Lower lobe of right lung (tissue), 2 donors: ENCODE results near the gene SPATA24. TPM values are rescaled to one million over a fixed set of nuclear protein-coding genes. Genes with fewer than 3 reads are reported as not detected.

Experiments used
- ATAC-seq, 2 donors: fragments of 200-7000 bp; cut with Tn5 transposase; one replicate each; pipeline ENCODE4 v1.9.1; 2020 to 2022; ENCODE audit warnings: mild to moderate bottlenecking in 2 of 2, moderate library complexity in 2 of 2
- DNase-seq: peaks from one replicate; pipeline ENCODE4 v3.0.0-alpha.2; 2020
- H3K27ac ChIP-seq: fragments of 200-600 bp; one replicate; pipeline ENCODE4 v1.8.0; 2022
- H3K27me3 ChIP-seq: fragments of 200-600 bp; one replicate; pipeline ENCODE4 v1.8.0; 2022; ENCODE audit warnings: low read depth
- H3K36me3 ChIP-seq: fragments of 200-600 bp; one replicate; pipeline ENCODE4 v1.8.0; 2022; ENCODE audit warnings: mild to moderate bottlenecking
- H3K4me1 ChIP-seq: fragments of 200-600 bp; one replicate; pipeline ENCODE4 v1.8.0; 2022
- H3K4me3 ChIP-seq: fragments of 200-600 bp; one replicate; pipeline ENCODE4 v1.8.0; 2022; ENCODE audit warnings: mild to moderate bottlenecking
- H3K9me3 ChIP-seq: fragments of 200-600 bp; one replicate; pipeline ENCODE4 v1.8.0; 2022
- intact Hi-C: fragments of 100-400 bp; cut with DNase I; formaldehyde crosslinking; loops from one replicate; pipeline ENCODE4 v1.11.0; 2022
- total RNA-seq: library from RNA; stranded (reverse); fragmentation: NEBNext Ultra II Directional; extraction: Animal tissue kit (Norgen Biotek cat#: 25700); gene quantifications from one replicate; pipeline ENCODE4 v1.2.1, GENCODE V29; 2021
- TF ChIP-seq, protein P1 (sequence below): fragments of 200-600 bp; IDR thresholded peaks from one replicate; pipeline ENCODE4 v1.8.0; 2022; ENCODE audit warnings: antibody characterized with exemption, mild to moderate bottlenecking
- donor health status: DM: no; HTN: yes; CAD: no; lungs with severe emphysema.

The SPATA24 gene
- total RNA-seq, 1 donor from 2014 or later, result 3.5 TPM

- Histone ChIP-seq H3K9me3 (no peaks in the 10 kb centered on the region), H3K4me3 (no peak overlapping the region), H3K27me3 (no peaks in the 10 kb centered on the region), H3K27ac (no peak overlapping the region), H3K4me1 (peaks cover 32% of the 10 kb centered on the region), H3K36me3 (peaks cover 25% of the 10 kb centered on the region)
- TF ChIP-seq, protein P1, sequence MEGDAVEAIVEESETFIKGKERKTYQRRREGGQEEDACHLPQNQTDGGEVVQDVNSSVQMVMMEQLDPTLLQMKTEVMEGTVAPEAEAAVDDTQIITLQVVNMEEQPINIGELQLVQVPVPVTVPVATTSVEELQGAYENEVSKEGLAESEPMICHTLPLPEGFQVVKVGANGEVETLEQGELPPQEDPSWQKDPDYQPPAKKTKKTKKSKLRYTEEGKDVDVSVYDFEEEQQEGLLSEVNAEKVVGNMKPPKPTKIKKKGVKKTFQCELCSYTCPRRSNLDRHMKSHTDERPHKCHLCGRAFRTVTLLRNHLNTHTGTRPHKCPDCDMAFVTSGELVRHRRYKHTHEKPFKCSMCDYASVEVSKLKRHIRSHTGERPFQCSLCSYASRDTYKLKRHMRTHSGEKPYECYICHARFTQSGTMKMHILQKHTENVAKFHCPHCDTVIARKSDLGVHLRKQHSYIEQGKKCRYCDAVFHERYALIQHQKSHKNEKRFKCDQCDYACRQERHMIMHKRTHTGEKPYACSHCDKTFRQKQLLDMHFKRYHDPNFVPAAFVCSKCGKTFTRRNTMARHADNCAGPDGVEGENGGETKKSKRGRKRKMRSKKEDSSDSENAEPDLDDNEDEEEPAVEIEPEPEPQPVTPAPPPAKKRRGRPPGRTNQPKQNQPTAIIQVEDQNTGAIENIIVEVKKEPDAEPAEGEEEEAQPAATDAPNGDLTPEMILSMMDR, result no peak
- no peak for DNase-seq
- intact Hi-C loops, result no loop called here
- no peak for ATAC-seq
Measured at GRCh38 chr5:139415869-139416268, 12.0 kb upstream of the SPATA24 start.

DNA sequence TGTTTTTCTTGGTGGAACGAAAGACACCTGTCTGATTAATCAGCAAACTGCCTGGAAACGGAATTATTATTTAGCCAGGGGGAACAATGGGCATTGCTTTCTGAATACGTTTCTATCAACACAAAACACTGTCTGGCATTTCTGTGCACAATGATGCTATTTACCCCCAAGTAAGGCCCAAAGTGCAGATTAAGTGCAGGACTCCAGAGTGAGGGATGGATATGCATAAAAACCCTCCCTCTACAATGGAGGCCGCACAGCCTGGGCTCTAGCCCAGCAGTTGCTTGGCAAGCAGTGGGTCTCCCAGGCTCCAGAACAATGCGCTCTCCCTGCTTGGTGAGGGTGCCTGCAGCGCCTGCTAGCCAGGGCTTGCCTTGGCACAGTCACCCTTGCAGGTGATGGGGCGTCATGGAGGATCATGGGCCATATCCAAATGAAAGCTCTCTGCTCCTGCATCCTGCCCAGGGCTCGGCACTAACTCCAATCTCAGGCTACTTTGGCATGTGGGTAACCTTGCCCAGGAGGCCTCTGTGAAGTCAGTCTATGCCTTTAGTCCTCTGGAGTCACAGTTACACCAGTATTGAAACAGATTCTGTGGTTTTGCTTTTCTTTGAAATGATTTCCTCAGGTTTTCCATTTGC lies 11.5 kb upstream of the SPATA24 start:
- Histone ChIP-seq H3K36me3 (peaks cover 25% of the 10 kb centered on the region), H3K4me1 (peaks cover 32% of the 10 kb centered on the region), H3K27me3 (no peaks in the 10 kb centered on the region), H3K4me3 (no peak overlapping the region), H3K27ac (no peak overlapping the region), H3K9me3 (no peaks in the 10 kb centered on the region)
- ATAC-seq (peak in 1 of 2 donors; percentile 16), DNase-seq (no peak)
- TF ChIP-seq, protein P1, result no peak
- intact Hi-C loops, result no loop called here

- Histone ChIP-seq H3K27ac (no peak overlapping the region), H3K9me3 (no peaks in the 10 kb centered on the region), H3K27me3 (no peaks in the 10 kb centered on the region), H3K4me1 (peaks cover 32% of the 10 kb centered on the region), H3K4me3 (no peak overlapping the region), H3K36me3 (peaks cover 21% of the 10 kb centered on the region)
- DNase-seq (no peak), ATAC-seq (no peak)
- intact Hi-C loops, result no loop called here
- TF ChIP-seq, protein P1, result no peak
Measured at GRCh38 chr5:139414581-139415130, 10.8 kb upstream of the SPATA24 start.

DNA sequence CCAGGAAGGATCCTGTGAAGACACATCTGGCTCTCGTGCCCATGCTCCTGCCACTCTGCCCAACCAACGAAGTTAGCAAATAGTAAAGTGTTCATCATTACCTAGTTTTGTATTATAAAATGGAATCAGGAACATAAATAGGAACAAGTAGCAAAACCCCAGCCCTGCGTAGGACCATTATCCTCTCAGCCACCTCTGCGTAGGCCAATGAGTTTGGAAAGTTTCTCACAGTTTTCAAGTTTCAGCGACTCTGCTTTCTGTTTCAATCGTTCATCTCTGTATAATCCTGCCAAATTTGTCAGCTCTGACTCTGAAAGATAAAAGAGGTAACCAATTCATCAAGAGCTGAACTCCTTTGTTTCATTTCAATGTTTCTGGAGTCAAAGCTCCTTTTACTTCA lies 10.1 kb upstream of the SPATA24 start:
- intact Hi-C loops, result no loop called here

DNA sequence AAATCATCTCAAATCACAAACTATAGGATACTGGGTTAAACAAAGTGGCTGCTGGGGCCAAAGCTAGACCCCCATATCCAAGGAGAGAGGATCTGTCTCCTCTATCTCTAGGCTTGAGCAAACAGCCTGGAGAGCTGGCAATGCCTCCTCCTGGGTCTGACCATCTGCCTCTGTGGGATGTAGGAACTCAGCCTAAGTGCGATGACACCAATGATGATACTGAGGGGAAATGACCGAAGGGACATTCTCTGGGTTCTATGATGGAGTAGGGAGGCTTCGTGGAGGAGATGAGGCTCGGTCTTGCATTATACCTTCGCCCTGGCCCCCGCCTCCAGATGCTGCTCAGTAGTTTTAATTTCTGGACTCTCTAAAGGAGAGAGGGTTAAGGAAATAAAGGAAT lies 9.3 kb upstream of the SPATA24 start:
- ATAC-seq (no peak), DNase-seq (no peak)
- TF ChIP-seq, protein P1, result no peak
- intact Hi-C loops, result no loop called here
- Histone ChIP-seq H3K27me3 (no peaks in the 10 kb centered on the region), H3K4me3 (no peak overlapping the region), H3K9me3 (no peaks in the 10 kb centered on the region), H3K4me1 (peaks cover 19% of the 10 kb centered on the region), H3K27ac (no peak overlapping the region), H3K36me3 (peaks cover 13% of the 10 kb centered on the region)

More for the DNA sequence above, 10.1 kb upstream of the SPATA24 start:
- no peak for DNase-seq
- Histone ChIP-seq H3K4me3 (no peak overlapping the region), H3K9me3 (no peaks in the 10 kb centered on the region), H3K27ac (no peak overlapping the region), H3K36me3 (peaks cover 14% of the 10 kb centered on the region), H3K4me1 (peaks cover 27% of the 10 kb centered on the region), H3K27me3 (no peaks in the 10 kb centered on the region)
- TF ChIP-seq, protein P1, result no peak
- ATAC-seq, result no peak
